SU-DHL-6 (cell line): ENCODE data around the gene CCNDBP1.

ENCODE experiments used
- CTCF ChIP-seq: fragments of 200-600 bp; sonication (generic); IDR thresholded peaks from one replicate; pipeline ENCODE4 v1.5.1; 2017; ENCODE audit warnings: antibody characterized with exemption, mild to moderate bottlenecking, low read length, moderate library complexity; ENCODE audit not compliant: insufficient read depth, poor library complexity, severe bottlenecking
- EZH2phosphoT487 ChIP-seq: fragments of 200-600 bp; sonication (generic), shearing (Covaris generic); conservative IDR thresholded peaks from 2 replicates; pipeline ENCODE4 v1.6.1; 2018; ENCODE audit warnings: mild to moderate bottlenecking, antibody characterized with exemption, low read length, moderate library complexity, mixed read lengths

DNA sequence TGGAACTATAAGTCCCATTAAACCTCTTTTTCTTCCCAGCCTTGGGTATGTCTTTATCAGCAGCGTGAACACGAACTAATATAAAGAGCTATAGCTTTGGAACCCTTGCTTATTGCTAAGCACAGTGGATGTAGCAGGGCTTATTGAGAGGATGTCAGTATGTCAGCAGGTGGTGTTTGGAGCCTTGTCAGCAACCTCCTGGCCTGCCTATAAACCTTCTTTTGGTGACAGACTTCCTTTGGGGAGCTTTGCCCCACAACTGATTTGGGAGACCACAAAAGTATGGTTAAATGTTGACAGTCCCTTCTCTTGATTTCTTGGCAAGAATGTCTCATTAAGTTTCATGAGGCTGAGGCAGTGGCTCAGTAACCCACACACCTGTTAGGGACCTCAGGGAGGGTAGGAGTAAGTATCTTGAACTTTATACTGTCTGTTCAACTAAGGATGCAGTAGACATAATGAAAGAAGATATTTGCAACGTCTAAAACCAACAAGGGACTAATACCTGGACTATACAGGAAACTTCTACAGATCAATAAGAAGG is 14.8 kb downstream of the CCNDBP1 start:
- TF ChIP-seq CTCF (no peak), EZH2phosphoT487 (no peak)
